Measurements from ENCODE around the gene NR1I3. TPM values are rescaled to one million over a fixed set of nuclear protein-coding genes. Genes with fewer than 3 reads are reported as not detected.

Gene NR1I3
- total RNA-seq, result not detected in 2 replicates

GRCh38 chr1:161238039-161238473, at the start of gene NR1I3:
TSS of gene NR1I3 (minus strand) at chr1:161238203. CDS start at chr1:161236565, 1,638 bp downstream.

GRCh38 chr1:161258439-161259344, 20.7 kb upstream of the NR1I3 start, which contains the start of gene PCP4L1:
TSS of gene PCP4L1 (plus strand) at chr1:161258745. CDS start at chr1:161258975, 230 bp downstream.

GRCh38 chr1:161225534-161226319, 12.3 kb downstream of the NR1I3 start, which contains the start of gene TOMM40L:
TSS of gene TOMM40L (plus strand) at chr1:161226060. CDS start at chr1:161226490, 430 bp downstream.

GRCh38 chr1:161215076-161215475, 22.9 kb downstream of the NR1I3 start, which contains the start of gene FCER1G:
TSS of gene FCER1G (plus strand) at chr1:161215295. CDS start at chr1:161215322, 27 bp downstream.

GRCh38 chr1:161201836-161202712, 35.9 kb downstream of the NR1I3 start, which contains the start of gene NDUFS2:
TSS of gene NDUFS2 (plus strand) at chr1:161202367. CDS start at chr1:161202386, 19 bp downstream.

GRCh38 chr1:161198897-161199431, 39.0 kb downstream of the NR1I3 start, which contains the start of gene ADAMTS4:
TSS of gene ADAMTS4 (minus strand) at chr1:161199054. CDS start at chr1:161198627, 427 bp downstream.

Other genes starting within 250 kb of the NR1I3 start
- 13.0 and 20.9 TPM in 2 replicates for gene F11R, start 217.1 kb downstream of the NR1I3 start, total RNA-seq
- gene TSTD1, start 199.2 kb downstream of the NR1I3 start, total RNA-seq, result 0.49 and 6.0 TPM in 2 replicates
- gene USF1, start 192.2 kb downstream of the NR1I3 start, total RNA-seq, result 49.8 and 57.2 TPM in 2 replicates
- gene ARHGAP30, start 168.3 kb downstream of the NR1I3 start, total RNA-seq, result 1.8 TPM in 1 of 2 replicates, not detected in the other
- gene NECTIN4, start 148.6 kb downstream of the NR1I3 start, total RNA-seq, result not detected in 2 replicates
- 0.16 and 7.6 TPM in 2 replicates for gene KLHDC9, start 139.8 kb downstream of the NR1I3 start, total RNA-seq
- 32.1 and 40.5 TPM in 2 replicates for gene PFDN2, start 120.2 kb downstream of the NR1I3 start, total RNA-seq
- gene NIT1, start 120.1 kb downstream of the NR1I3 start, total RNA-seq, result 26.2 and 30.7 TPM in 2 replicates
- gene DEDD, start 105.5 kb downstream of the NR1I3 start, total RNA-seq, result 22.7 and 22.8 TPM in 2 replicates
- 60.6 and 78.7 TPM in 2 replicates for gene UFC1, start 84.2 kb downstream of the NR1I3 start, total RNA-seq
- 7.3 and 7.4 TPM in 2 replicates for gene USP21, start 78.7 kb downstream of the NR1I3 start, total RNA-seq
- 13.4 TPM in 2 replicates for gene PPOX, start 71.8 kb downstream of the NR1I3 start, total RNA-seq
- gene B4GALT3, start 60.7 kb downstream of the NR1I3 start, total RNA-seq, result 15.3 and 17.0 TPM in 2 replicates
- gene ADAMTS4, start 39.1 kb downstream of the NR1I3 start, total RNA-seq, result 6.5 and 12.2 TPM in 2 replicates
- 82.5 and 92.6 TPM in 2 replicates for gene NDUFS2, start 35.8 kb downstream of the NR1I3 start, total RNA-seq
- not detected in 2 replicates for gene FCER1G, start 22.9 kb downstream of the NR1I3 start, total RNA-seq
- not detected in 2 replicates for gene APOA2, start 14.6 kb downstream of the NR1I3 start, total RNA-seq
- 6.0 and 6.9 TPM in 2 replicates for gene TOMM40L, start 12.1 kb downstream of the NR1I3 start, total RNA-seq
- gene PCP4L1, start 20.5 kb upstream of the NR1I3 start, total RNA-seq, result not detected in 2 replicates
- gene MPZ, start 71.8 kb upstream of the NR1I3 start, total RNA-seq, result 0.90 and 1.1 TPM in 2 replicates
- 19.9 and 38.8 TPM in 2 replicates for gene SDHC, start 76.2 kb upstream of the NR1I3 start, total RNA-seq
- gene CFAP126, start 129.7 kb upstream of the NR1I3 start, total RNA-seq, result not detected in 2 replicates

All from cardiac atrium fibroblast (primary cell).